Neural progenitor cell (in vitro differentiated cells): ENCODE results near the gene JRKL. TPM values are rescaled to one million over a fixed set of nuclear protein-coding genes. Genes with fewer than 3 reads are reported as not detected.

Experiments
- DNase-seq: peaks from one replicate; pipeline ENCODE4 v3.0.0-alpha.2; 2016; ENCODE audit warnings: low spot score
- H2AFZ ChIP-seq: fragments of 200-600 bp; sonication (generic); replicated peaks from 2 replicates; pipeline ENCODE4 v1.6.1; 2016; ENCODE audit warnings: antibody characterized with exemption
- H3F3A ChIP-seq: fragments of 200-600 bp; sonication (generic); 2 replicates; pipeline ENCODE4 v1.6.1; 2016; ENCODE audit warnings: antibody characterized with exemption, low read depth
- H3K27ac ChIP-seq: fragments of 200-600 bp; sonication (generic); 2 replicates; pipeline ENCODE4 v1.5.1; 2016; ENCODE audit warnings: mild to moderate bottlenecking
- H3K27me3 ChIP-seq: fragments of 200-600 bp; sonication (generic); 2 replicates; pipeline ENCODE4 v1.6.1; 2016; ENCODE audit warnings: mild to moderate bottlenecking, moderate library complexity
- H3K36me3 ChIP-seq: fragments of 200-600 bp; sonication (generic); 2 replicates; pipeline ENCODE4 v1.5.1; 2016
- H3K4me1 ChIP-seq: fragments of 200-600 bp; sonication (generic); 2 replicates; pipeline ENCODE4 v1.6.1; 2016; ENCODE audit warnings: mixed run types
- H3K4me2 ChIP-seq: fragments of 200-600 bp; sonication (generic); 2 replicates; pipeline ENCODE4 v1.6.1; 2016
- H3K4me3 ChIP-seq: fragments of 200-600 bp; sonication (generic); 2 replicates; pipeline ENCODE4 v1.5.1; 2016
- H3K79me2 ChIP-seq: fragments of 200-600 bp; sonication (generic); 2 replicates; pipeline ENCODE4 v1.6.1; 2016; ENCODE audit warnings: low read depth
- H3K9ac ChIP-seq: fragments of 200-600 bp; sonication (generic); 2 replicates; pipeline ENCODE4 v1.6.1; 2016
- H3K9me3 ChIP-seq: fragments of 200-600 bp; sonication (generic); 2 replicates; pipeline ENCODE4 v1.5.1; 2016; ENCODE audit warnings: low read depth
- H4K20me1 ChIP-seq: fragments of 200-600 bp; sonication (generic); 2 replicates; pipeline ENCODE4 v1.6.1; 2016; ENCODE audit warnings: low read depth
- H3K27ac Mint-ChIP-seq: 3 replicates; pipeline ENCODE4 v1.8.0; 2021; ENCODE audit warnings: mixed read lengths
- H3K27me3 Mint-ChIP-seq: 2 replicates; pipeline ENCODE4 v1.8.0; 2022; ENCODE audit warnings: low read depth, mild to moderate bottlenecking, inconsistent platforms, moderate library complexity, mixed read lengths; ENCODE audit not compliant: insufficient read depth
- H3K36me3 Mint-ChIP-seq: 3 replicates; pipeline ENCODE4 v1.8.0; 2021; ENCODE audit warnings: mixed read lengths
- H3K4me1 Mint-ChIP-seq: 3 replicates; pipeline ENCODE4 v1.8.0; 2021; ENCODE audit warnings: mixed read lengths
- H3K4me3 Mint-ChIP-seq: 3 replicates; pipeline ENCODE4 v1.8.0; 2021; ENCODE audit warnings: mild to moderate bottlenecking, moderate library complexity, mixed read lengths
- H3K9me3 Mint-ChIP-seq: 3 replicates; pipeline ENCODE4 v1.8.0; 2020; ENCODE audit warnings: mixed read lengths
- CTCF ChIP-seq: fragments of 200-600 bp; sonication (generic); IDR thresholded peaks from 2 replicates; pipeline ENCODE4 v1.5.1; 2017; ENCODE audit warnings: antibody characterized with exemption, mild to moderate bottlenecking
- EZH2 ChIP-seq: fragments of 200-600 bp; sonication (generic); IDR thresholded peaks from 2 replicates; pipeline ENCODE4 v1.6.1; 2017; ENCODE audit warnings: antibody characterized with exemption, mild to moderate bottlenecking, moderate library complexity
- EZH2phosphoT487 ChIP-seq: fragments of 200-600 bp; sonication (generic); IDR thresholded peaks from 2 replicates; pipeline ENCODE4 v1.6.1; 2017; ENCODE audit warnings: antibody characterized with exemption
- total RNA-seq: library from RNA; depleted of rRNA; stranded (reverse); fragments of >200 nt; gene quantifications from 2 replicates; pipeline ENCODE4 v1.2.3, GENCODE V29; 2015; ENCODE audit warnings: low replicate concordance

Gene JRKL
- total RNA-seq, 1 donor from 2014 or later: 13.4 TPM

- no peaks in the 10 kb centered on the region for H3K9me3 ChIP-seq
- H3K27me3 ChIP-seq: no peaks in the 10 kb centered on the region
- Mint-ChIP-seq H3K27ac (no peak overlapping the region), H3K36me3 (peaks cover 32% of the 10 kb centered on the region), H3K4me3 (no peak overlapping the region), H3K27me3 (no peaks in the 10 kb centered on the region), H3K4me1 (no peaks in the 10 kb centered on the region), H3K9me3 (no peaks in the 10 kb centered on the region)
- H3K79me2 ChIP-seq: no peaks in the 10 kb centered on the region
- H2AFZ ChIP-seq: no peak overlapping the region
- H3K27ac ChIP-seq: no peak overlapping the region
- H3K36me3 ChIP-seq: no peaks in the 10 kb centered on the region
- no peak overlapping the region for H3K9ac ChIP-seq
- H3F3A ChIP-seq: no peaks in the 10 kb centered on the region
- H3K4me2 ChIP-seq: no peak overlapping the region
- TF ChIP-seq CTCF (no peak), EZH2 (no peak), EZH2phosphoT487 (no peak)
- no peak for DNase-seq
- no peaks in the 10 kb centered on the region for H4K20me1 ChIP-seq
- H3K4me3 ChIP-seq: no peak overlapping the region
- no peaks in the 10 kb centered on the region for H3K4me1 ChIP-seq
These were observed 32.0 kb upstream of the JRKL start for GRCh38 chr11:96357794-96358193.

- Mint-ChIP-seq H3K27me3 (no peaks in the 10 kb centered on the region), H3K36me3 (peaks cover 32% of the 10 kb centered on the region), H3K27ac (no peak overlapping the region), H3K9me3 (no peaks in the 10 kb centered on the region), H3K4me3 (no peak overlapping the region), H3K4me1 (no peaks in the 10 kb centered on the region)
- no peaks in the 10 kb centered on the region for H3K4me1 ChIP-seq
- H3K27ac ChIP-seq: no peak overlapping the region
- H3F3A ChIP-seq: no peaks in the 10 kb centered on the region
- H3K9ac ChIP-seq: no peak overlapping the region
- H3K4me2 ChIP-seq: no peak overlapping the region
- H3K4me3 ChIP-seq: no peak overlapping the region
- no peaks in the 10 kb centered on the region for H4K20me1 ChIP-seq
- no peaks in the 10 kb centered on the region for H3K36me3 ChIP-seq
- DNase-seq: no peak
- no peak overlapping the region for H2AFZ ChIP-seq
- no peaks in the 10 kb centered on the region for H3K27me3 ChIP-seq
- H3K79me2 ChIP-seq: no peaks in the 10 kb centered on the region
- no peaks in the 10 kb centered on the region for H3K9me3 ChIP-seq
- no peak for TF ChIP-seq EZH2
- TF ChIP-seq EZH2phosphoT487: no peak
- no peak for TF ChIP-seq CTCF
These were observed 31.5 kb upstream of the JRKL start for GRCh38 chr11:96358321-96358720.

GRCh38 chr11:96361778-96362177 is 28.0 kb upstream of the JRKL start:
- Histone ChIP-seq H3K9me3 (no peaks in the 10 kb centered on the region), H3K27me3 (no peaks in the 10 kb centered on the region), H3K79me2 (no peaks in the 10 kb centered on the region), H3K4me1 (no peaks in the 10 kb centered on the region), H3K4me2 (no peak overlapping the region), H2AFZ (no peak overlapping the region), H3K27ac (no peak overlapping the region), H3K4me3 (no peak overlapping the region), H3K9ac (no peak overlapping the region), H3K36me3 (peaks cover 4% of the 10 kb centered on the region), H3F3A (no peaks in the 10 kb centered on the region), H4K20me1 (no peaks in the 10 kb centered on the region)
- Mint-ChIP-seq H3K4me3 (no peak overlapping the region), H3K27ac (no peak overlapping the region), H3K9me3 (no peaks in the 10 kb centered on the region), H3K27me3 (no peaks in the 10 kb centered on the region), H3K4me1 (no peaks in the 10 kb centered on the region), H3K36me3 (peaks cover 13% of the 10 kb centered on the region)
- no peak for TF ChIP-seq CTCF
- no peak for TF ChIP-seq EZH2
- TF ChIP-seq EZH2phosphoT487: no peak
- no peak for DNase-seq

GRCh38 chr11:96365493-96365892 is 24.3 kb upstream of the JRKL start:
- Mint-ChIP-seq H3K4me1 (no peaks in the 10 kb centered on the region), H3K4me3 (no peak overlapping the region), H3K36me3 (peaks cover 29% of the 10 kb centered on the region), H3K27me3 (peaks cover 4% of the 10 kb centered on the region), H3K9me3 (peaks cover 5% of the 10 kb centered on the region), H3K27ac (no peak overlapping the region)
- Histone ChIP-seq H3K4me2 (no peak overlapping the region), H3K79me2 (no peaks in the 10 kb centered on the region), H4K20me1 (no peaks in the 10 kb centered on the region), H3K27ac (no peak overlapping the region), H2AFZ (no peak overlapping the region), H3K36me3 (peaks cover 17% of the 10 kb centered on the region), H3K4me3 (no peak overlapping the region), H3K4me1 (no peaks in the 10 kb centered on the region), H3F3A (no peaks in the 10 kb centered on the region), H3K9ac (no peak overlapping the region), H3K9me3 (no peaks in the 10 kb centered on the region), H3K27me3 (no peaks in the 10 kb centered on the region)
- DNase-seq: no peak
- TF ChIP-seq EZH2phosphoT487 (no peak), EZH2 (no peak), CTCF (no peak)
